Measurements from ENCODE around the gene KSR2.

KSR2 gene

GRCh38 chr12:117507548-117507947, 461.2 kb downstream of the KSR2 start:
- Histone ChIP-seq H3K4me2 (ENCODE audit: low read length) (no peak overlapping the region), H3K4me1 (ENCODE audit: control insufficient read depth in 1 of 2, insufficient read depth in 2 of 2, low read length in 2 of 2) (no peaks in the 10 kb centered on the region), H3K4me3 (ENCODE audit: low read depth, low read length) (no peak overlapping the region), H4K12ac (ENCODE audit: low read depth, low read length) (no peak overlapping the region), H2AK5ac (ENCODE audit: low read length) (no peak overlapping the region), H2AFZ (ENCODE audit: insufficient read depth, low read length, poor library complexity) (no peak overlapping the region), H2BK12ac (ENCODE audit: low read length) (no peak overlapping the region), H3K27me3 (ENCODE audit: insufficient read depth, low read length) (no peaks in the 10 kb centered on the region), H2BK120ac (ENCODE audit: insufficient read depth, low read length, poor library complexity) (no peak overlapping the region), H3K27ac (ENCODE audit: low read depth, low read length) (no peak overlapping the region), H3K23ac (ENCODE audit: low read length) (no peak overlapping the region), H3K4ac (ENCODE audit: low read depth, low read length) (no peak overlapping the region), H3K14ac (ENCODE audit: low read length) (no peak overlapping the region), H3K18ac (ENCODE audit: low read length) (no peak overlapping the region), H3K79me2 (ENCODE audit: control insufficient read depth, insufficient read depth, low read length, poor library complexity) (no peaks in the 10 kb centered on the region), H3K9ac (ENCODE audit: low read length) (no peak overlapping the region), H4K91ac (ENCODE audit: low read depth, low read length) (no peak overlapping the region), H2BK5ac (ENCODE audit: low read depth, low read length, poor library complexity) (no peak overlapping the region), H3K9me3 (ENCODE audit: insufficient read depth, low read depth, low read length) (no peaks in the 10 kb centered on the region), H4K8ac (ENCODE audit: low read depth, low read length) (no peak overlapping the region), H3K79me1 (ENCODE audit: low read length) (no peaks in the 10 kb centered on the region), H3K36me3 (ENCODE audit: control insufficient read depth in 1 of 2, insufficient read depth in 2 of 2, low read length in 2 of 2) (no peaks in the 10 kb centered on the region)
- no peak for DNase-seq
- no CpG with 5 or more reads among the region's 3 CpGs for WGBS (ENCODE audit: extremely low coverage, insufficient coverage, insufficient read length)

GRCh38 chr12:117506333-117506732, 462.5 kb downstream of the KSR2 start:
- no peak overlapping the region for H3K18ac ChIP-seq (ENCODE audit: low read length)
- H3K79me1 ChIP-seq (ENCODE audit: low read length), result no peaks in the 10 kb centered on the region
- no peak overlapping the region for H3K23ac ChIP-seq (ENCODE audit: low read length)
- no peaks in the 10 kb centered on the region for H3K79me2 ChIP-seq (ENCODE audit: control insufficient read depth, insufficient read depth, low read length, poor library complexity)
- H2AK5ac ChIP-seq (ENCODE audit: low read length), result no peak overlapping the region
- WGBS (ENCODE audit: extremely low coverage, insufficient coverage, insufficient read length), result no CpG with 5 or more reads among the region's 1 CpG
- no peaks in the 10 kb centered on the region for H3K27me3 ChIP-seq (ENCODE audit: insufficient read depth, low read length)
- H4K8ac ChIP-seq (ENCODE audit: low read depth, low read length), result no peak overlapping the region
- no peak overlapping the region for H3K4me3 ChIP-seq (ENCODE audit: low read depth, low read length)
- H3K4me1 ChIP-seq (ENCODE audit: control insufficient read depth in 1 of 2, insufficient read depth in 2 of 2, low read length in 2 of 2), result no peaks in the 10 kb centered on the region
- H2BK120ac ChIP-seq (ENCODE audit: insufficient read depth, low read length, poor library complexity), result no peak overlapping the region
- no peak overlapping the region for H3K14ac ChIP-seq (ENCODE audit: low read length)
- H2BK12ac ChIP-seq (ENCODE audit: low read length), result no peak overlapping the region
- no peak overlapping the region for H2BK5ac ChIP-seq (ENCODE audit: low read depth, low read length, poor library complexity)
- H3K9ac ChIP-seq (ENCODE audit: low read length), result no peak overlapping the region
- no peak overlapping the region for H3K4ac ChIP-seq (ENCODE audit: low read depth, low read length)
- no peaks in the 10 kb centered on the region for H3K36me3 ChIP-seq (ENCODE audit: control insufficient read depth in 1 of 2, insufficient read depth in 2 of 2, low read length in 2 of 2)
- no peak overlapping the region for H4K12ac ChIP-seq (ENCODE audit: low read depth, low read length)
- no peak overlapping the region for H3K27ac ChIP-seq (ENCODE audit: low read depth, low read length)
- H3K9me3 ChIP-seq (ENCODE audit: insufficient read depth, low read depth, low read length), result no peaks in the 10 kb centered on the region
- no peak overlapping the region for H3K4me2 ChIP-seq (ENCODE audit: low read length)
- no peak for DNase-seq
- H4K91ac ChIP-seq (ENCODE audit: low read depth, low read length), result no peak overlapping the region
- H2AFZ ChIP-seq (ENCODE audit: insufficient read depth, low read length, poor library complexity), result no peak overlapping the region

- no peak overlapping the region for H3K18ac ChIP-seq (ENCODE audit: low read length)
- H3K9ac ChIP-seq (ENCODE audit: low read length), result no peak overlapping the region
- H3K36me3 ChIP-seq (ENCODE audit: control insufficient read depth in 1 of 2, insufficient read depth in 2 of 2, low read length in 2 of 2), result no peaks in the 10 kb centered on the region
- H3K4me2 ChIP-seq (ENCODE audit: low read length), result no peak overlapping the region
- no peak for DNase-seq
- H3K27me3 ChIP-seq (ENCODE audit: insufficient read depth, low read length), result no peaks in the 10 kb centered on the region
- H3K79me2 ChIP-seq (ENCODE audit: control insufficient read depth, insufficient read depth, low read length, poor library complexity), result no peaks in the 10 kb centered on the region
- no peak overlapping the region for H2BK5ac ChIP-seq (ENCODE audit: low read depth, low read length, poor library complexity)
- no peak overlapping the region for H3K4me3 ChIP-seq (ENCODE audit: low read depth, low read length)
- no peak overlapping the region for H2BK12ac ChIP-seq (ENCODE audit: low read length)
- H4K91ac ChIP-seq (ENCODE audit: low read depth, low read length), result no peak overlapping the region
- no peaks in the 10 kb centered on the region for H3K79me1 ChIP-seq (ENCODE audit: low read length)
- H3K23ac ChIP-seq (ENCODE audit: low read length), result no peak overlapping the region
- H3K9me3 ChIP-seq (ENCODE audit: insufficient read depth, low read depth, low read length), result no peaks in the 10 kb centered on the region
- H2AFZ ChIP-seq (ENCODE audit: insufficient read depth, low read length, poor library complexity), result no peak overlapping the region
- WGBS (ENCODE audit: extremely low coverage, insufficient coverage, insufficient read length), result no CpG with 5 or more reads among the region's 2 CpGs
- no peak overlapping the region for H4K12ac ChIP-seq (ENCODE audit: low read depth, low read length)
- no peak overlapping the region for H3K27ac ChIP-seq (ENCODE audit: low read depth, low read length)
- H3K14ac ChIP-seq (ENCODE audit: low read length), result no peak overlapping the region
- no peak overlapping the region for H4K8ac ChIP-seq (ENCODE audit: low read depth, low read length)
- no peak overlapping the region for H3K4ac ChIP-seq (ENCODE audit: low read depth, low read length)
- H2BK120ac ChIP-seq (ENCODE audit: insufficient read depth, low read length, poor library complexity), result no peak overlapping the region
- no peaks in the 10 kb centered on the region for H3K4me1 ChIP-seq (ENCODE audit: control insufficient read depth in 1 of 2, insufficient read depth in 2 of 2, low read length in 2 of 2)
- no peak overlapping the region for H2AK5ac ChIP-seq (ENCODE audit: low read length)
These were observed 466.2 kb downstream of the KSR2 start for GRCh38 chr12:117502633-117503032.

- H3K79me1 ChIP-seq (ENCODE audit: low read length), result no peaks in the 10 kb centered on the region
- no peak overlapping the region for H3K14ac ChIP-seq (ENCODE audit: low read length)
- H3K9me3 ChIP-seq (ENCODE audit: insufficient read depth, low read depth, low read length), result no peaks in the 10 kb centered on the region
- H3K4ac ChIP-seq (ENCODE audit: low read depth, low read length), result no peak overlapping the region
- H2BK5ac ChIP-seq (ENCODE audit: low read depth, low read length, poor library complexity), result no peak overlapping the region
- 100% methylated on average over 2 of the region's 4 CpGs for WGBS (ENCODE audit: extremely low coverage, insufficient coverage, insufficient read length)
- no peaks in the 10 kb centered on the region for H3K79me2 ChIP-seq (ENCODE audit: control insufficient read depth, insufficient read depth, low read length, poor library complexity)
- H3K4me3 ChIP-seq (ENCODE audit: low read depth, low read length), result no peak overlapping the region
- no peak overlapping the region for H2AFZ ChIP-seq (ENCODE audit: insufficient read depth, low read length, poor library complexity)
- no peak for DNase-seq
- H4K12ac ChIP-seq (ENCODE audit: low read depth, low read length), result no peak overlapping the region
- H3K36me3 ChIP-seq (ENCODE audit: control insufficient read depth in 1 of 2, insufficient read depth in 2 of 2, low read length in 2 of 2), result no peaks in the 10 kb centered on the region
- no peak overlapping the region for H4K8ac ChIP-seq (ENCODE audit: low read depth, low read length)
- H4K91ac ChIP-seq (ENCODE audit: low read depth, low read length), result no peak overlapping the region
- no peak overlapping the region for H3K9ac ChIP-seq (ENCODE audit: low read length)
- no peak overlapping the region for H3K18ac ChIP-seq (ENCODE audit: low read length)
- H3K23ac ChIP-seq (ENCODE audit: low read length), result no peak overlapping the region
- H2BK12ac ChIP-seq (ENCODE audit: low read length), result no peak overlapping the region
- H2BK120ac ChIP-seq (ENCODE audit: insufficient read depth, low read length, poor library complexity), result no peak overlapping the region
- no peak overlapping the region for H3K4me2 ChIP-seq (ENCODE audit: low read length)
- no peaks in the 10 kb centered on the region for H3K4me1 ChIP-seq (ENCODE audit: control insufficient read depth in 1 of 2, insufficient read depth in 2 of 2, low read length in 2 of 2)
- H2AK5ac ChIP-seq (ENCODE audit: low read length), result no peak overlapping the region
- no peaks in the 10 kb centered on the region for H3K27me3 ChIP-seq (ENCODE audit: insufficient read depth, low read length)
- no peak overlapping the region for H3K27ac ChIP-seq (ENCODE audit: low read depth, low read length)
These were observed 466.6 kb downstream of the KSR2 start for GRCh38 chr12:117502233-117502632.
